ENCODE results near the gene CTBP2. TPM values are rescaled to one million over a fixed set of nuclear protein-coding genes. Genes with fewer than 3 reads are reported as not detected.

CTBP2 gene
- total and polyA plus RNA-seq, 11 donors: 10.1 to 45.5 (median 29.1) TPM

GRCh38 chr10:125146791-125147579, 13.4 kb downstream of the CTBP2 start:
- Histone ChIP-seq H3K9me3 (no peaks in the 10 kb centered on the region), H3K4me3 (no peak overlapping the region), H3K4me1 (peaks cover 23 to 98% (median 74%) of the 10 kb centered on the region in 12 donors), H3K36me3 (peaks cover 0 to 7% (median 0%) of the 10 kb centered on the region in 9 donors), H3K27ac (peak overlapping the region in 10 of 12 donors; percentile 33 to 72 (median 44)), H3K27me3 (no peaks in the 10 kb centered on the region)
- ATAC-seq (peak in 1 of 4 donors; percentile 33), DNase-seq (no peak)
- WGBS, 4 donors: 42 to 48% (median 47%) methylated on average over 11 to 13 of the region's 13 CpGs
- TF ChIP-seq POLR2A (IDR thresholded peaks at IDR 0.05) (no peak), CTCF (IDR thresholded peaks at IDR 0.05) (no peak)
- intact Hi-C loops (cut with DNase I): loop anchor here in 5 of 10 donors (5.0 to 10.0 kb wide), 4 partner anchors 65 to 232 kb away; no protein-coding TSS in a partner anchor

- WGBS, 4 donors: 71 to 83% (median 74%) methylated on average over 5 of the region's 5 CpGs
Observed at GRCh38 chr10:125145636-125146035, 14.7 kb downstream of the CTBP2 start.

GRCh38 chr10:125144693-125145623, 15.4 kb downstream of the CTBP2 start:
- H3K27me3 ChIP-seq: no peaks in the 10 kb centered on the region
- peak; percentile 17 to 61 (median 46) for TF ChIP-seq CTCF (IDR thresholded peaks at IDR 0.05)
- TF ChIP-seq POLR2A (IDR thresholded peaks at IDR 0.05): no peak
- peaks cover 21 to 91% (median 71%) of the 10 kb centered on the region in 12 donors for H3K4me1 ChIP-seq
- peak overlapping the region in 10 of 12 donors; percentile 8 to 68 (median 42) for H3K27ac ChIP-seq
- peak; percentile 48 to 65 (median 58) for ATAC-seq
- WGBS, 4 donors: 28 to 36% (median 33%) methylated on average over 13 of the region's 13 CpGs
- DNase-seq: peak in 2 of 5 donors; percentile 62 to 65
- no peaks in the 10 kb centered on the region for H3K36me3 ChIP-seq
- no peaks in the 10 kb centered on the region for H3K9me3 ChIP-seq
- H3K4me3 ChIP-seq: peak overlapping the region in 5 of 12 donors; percentile 11 to 30 (median 18)
- intact Hi-C loops (cut with DNase I): loop anchor here in 6 of 10 donors (5.0 to 10.0 kb wide), 4 partner anchors 63 to 230 kb away; no protein-coding TSS in a partner anchor

More at GRCh38 chr10:125145636-125146035, 14.7 kb downstream of the CTBP2 start:
- H3K9me3 ChIP-seq: no peaks in the 10 kb centered on the region
- intact Hi-C loops (cut with DNase I): loop anchor here in 5 of 10 donors (5.0 to 10.0 kb wide), 4 partner anchors 63 to 231 kb away; no protein-coding TSS in a partner anchor
- H3K4me1 ChIP-seq: peaks cover 23 to 96% (median 75%) of the 10 kb centered on the region in 12 donors
- peaks cover 0 to under 1% (median 0%) of the 10 kb centered on the region in 9 donors for H3K36me3 ChIP-seq
- peak overlapping the region in 5 of 12 donors; percentile 38 to 68 (median 51) for H3K27ac ChIP-seq
- no peak for ATAC-seq
- H3K27me3 ChIP-seq: no peaks in the 10 kb centered on the region
- DNase-seq: no peak
- TF ChIP-seq POLR2A (IDR thresholded peaks at IDR 0.05): no peak
- H3K4me3 ChIP-seq: no peak overlapping the region

GRCh38 chr10:125144206-125144605, 16.2 kb downstream of the CTBP2 start:
- Histone ChIP-seq H3K27ac (peak overlapping the region in 8 of 12 donors; percentile 8 to 68 (median 48)), H3K36me3 (no peaks in the 10 kb centered on the region), H3K4me1 (peaks cover 16 to 89% (median 66%) of the 10 kb centered on the region in 12 donors), H3K27me3 (no peaks in the 10 kb centered on the region), H3K9me3 (no peaks in the 10 kb centered on the region), H3K4me3 (peak overlapping the region in 5 of 12 donors; percentile 11 to 30 (median 18))
- DNase-seq (no peak), ATAC-seq (peak; percentile 37 to 54 (median 48))
- TF ChIP-seq CTCF (IDR thresholded peaks at IDR 0.05) (no peak), POLR2A (IDR thresholded peaks at IDR 0.05) (no peak)
- intact Hi-C loops (cut with DNase I): loop anchor here in 2 of 10 donors (5.0 to 10.0 kb wide), 2 partner anchors 82 to 229 kb away; no protein-coding TSS in a partner anchor
- 39 to 54% (median 48%) methylated on average over 12 of the region's 12 CpGs for WGBS, 4 donors
